SK-N-SH (cell line): ENCODE data around the gene SPTBN5. TPM values are rescaled to one million over a fixed set of nuclear protein-coding genes. Genes with fewer than 3 reads are reported as not detected.

ENCODE experiments used
- CTCF ChIA-PET: fragments of 300-600, 350-600 bp; formaldehyde crosslinking; extraction: SDS; loops from one replicate; lab custom pipeline; 2021; lab: Yijun Ruan, JAX
- POLR2A ChIA-PET: fragments of 350-600 bp; sonication (Branson Sonifier 250); formaldehyde crosslinking; extraction: SDS; loops from one replicate; lab custom pipeline; 2020; ENCODE audit warnings: antibody characterized with exemption, inconsistent platforms; lab: Yijun Ruan, JAX
- DNase-seq: peaks from one replicate; pipeline ENCODE4 v3.0.0; 2012
- H2AFZ ChIP-seq: fragments of 200-600 bp; sonication (generic); 2 replicates; pipeline ENCODE4 v1.8.1; 2016; ENCODE audit warnings: antibody characterized with exemption, mild to moderate bottlenecking, low read depth
- H3F3A ChIP-seq: fragments of 200-600 bp; sonication (generic); replicated peaks from 2 replicates; pipeline ENCODE3; 2016; ENCODE audit warnings: antibody characterized with exemption, mild to moderate bottlenecking; ENCODE audit not compliant: insufficient read depth
- H3K27ac ChIP-seq, 2 experiments: fragments of 200-500 bp in 1 of 2; fragments of 200-600 bp in 1 of 2; sonication (Bioruptor generic) in 1 of 2; sonication (generic), shearing (Covaris generic) in 1 of 2; 2 replicates each; pipeline versions ENCODE4 v1.5.1 to v1.6.1; 2014 to 2016; ENCODE audit warnings: low read depth in 2 of 2, inconsistent platforms in 1 of 2, low read length in 1 of 2, mild to moderate bottlenecking in 1 of 2, mixed read lengths in 1 of 2
- H3K27me3 ChIP-seq: fragments of 200-600 bp; sonication (generic), shearing (Covaris generic); 2 replicates; pipeline ENCODE4 v1.6.1; 2016; ENCODE audit warnings: mixed run types; ENCODE audit not compliant: insufficient read depth
- H3K36me3 ChIP-seq, 2 experiments: fragments of 200-500 bp in 1 of 2; fragments of 200-600 bp in 1 of 2; sonication (Bioruptor generic) in 1 of 2; sonication (generic) in 1 of 2; replicated peaks in 1 of 2; 2 replicates each; pipeline versions ENCODE3 to v1.5.1; 2014 to 2016; ENCODE audit warnings: low read length in 1 of 2, mild to moderate bottlenecking in 1 of 2; ENCODE audit not compliant: insufficient read depth in 2 of 2, control insufficient read depth in 1 of 2
- H3K4me1 ChIP-seq, 2 experiments: fragments of 200-500 bp in 1 of 2; fragments of 200-600 bp in 1 of 2; sonication (Bioruptor generic) in 1 of 2; sonication (generic), shearing (Covaris generic) in 1 of 2; 2 replicates each; pipeline versions ENCODE4 v1.5.1 to v1.6.1; 2014 to 2016; ENCODE audit warnings: low read depth in 1 of 2, low read length in 1 of 2, mixed run types in 1 of 2; ENCODE audit not compliant: insufficient read depth in 2 of 2, control insufficient read depth in 1 of 2
- H3K4me2 ChIP-seq: fragments of 200-600 bp; sonication (generic), shearing (Covaris generic); 2 replicates; pipeline ENCODE4 v1.6.1; 2017; ENCODE audit warnings: mixed run types
- H3K4me3 ChIP-seq, 2 experiments: fragments of 200-500 bp in 1 of 2; fragments of 200-600 bp in 1 of 2; sonication (Bioruptor generic) in 1 of 2; sonication (generic), shearing (Covaris generic) in 1 of 2; 2 replicates each; pipeline versions ENCODE4 v1.5.1 to v1.8.1; 2014 to 2016; ENCODE audit warnings: low read depth in 2 of 2, inconsistent platforms in 1 of 2, low read length in 1 of 2, mild to moderate bottlenecking in 1 of 2, mixed read lengths in 1 of 2, moderate library complexity in 1 of 2
- H3K79me2 ChIP-seq: fragments of 200-600 bp; sonication (generic); 2 replicates; pipeline ENCODE4 v1.8.1; 2017; ENCODE audit warnings: mild to moderate bottlenecking; ENCODE audit not compliant: insufficient read depth
- H3K9ac ChIP-seq: fragments of 200-600 bp; sonication (generic); 2 replicates; pipeline ENCODE4 v1.6.1; 2017; ENCODE audit warnings: mixed run types
- H3K9me2 ChIP-seq: fragments of 200-600 bp; sonication (generic); 2 replicates; pipeline ENCODE4 v1.6.1; 2017; ENCODE audit warnings: mixed run types
- H3K9me3 ChIP-seq: fragments of 200-600 bp; sonication (generic); 2 replicates; pipeline ENCODE4 v1.6.1; 2017; ENCODE audit warnings: mixed run types, mild to moderate bottlenecking, moderate library complexity
- H4K20me1 ChIP-seq: fragments of 200-600 bp; sonication (generic); 2 replicates; pipeline ENCODE4 v1.6.1; 2017; ENCODE audit warnings: mild to moderate bottlenecking, mixed run types; ENCODE audit not compliant: insufficient read depth
- CTCF ChIP-seq: fragments of 200-600 bp; sonication (generic); IDR thresholded peaks from 2 replicates; pipeline ENCODE4 v1.6.1; 2017; ENCODE audit warnings: antibody characterized with exemption, mild to moderate bottlenecking, moderate library complexity
- ELF1 ChIP-seq: IDR thresholded peaks from 2 replicates; pipeline ENCODE4 v1.4.0; 2012
- EZH2phosphoT487 ChIP-seq: fragments of 200-600 bp; sonication (generic); IDR thresholded peaks from 2 replicates; pipeline ENCODE4 v1.6.1; 2017; ENCODE audit warnings: low read depth, mixed run types, mild to moderate bottlenecking, antibody characterized with exemption, moderate library complexity, borderline replicate concordance
- FOSL2 ChIP-seq: IDR thresholded peaks from 2 replicates; pipeline ENCODE4 v1.4.0; 2012; ENCODE audit warnings: low read depth, mild to moderate bottlenecking, moderate library complexity, borderline replicate concordance
- GABPA ChIP-seq: IDR thresholded peaks from 2 replicates; pipeline ENCODE4 v1.4.0; 2012; ENCODE audit warnings: low read depth, mild to moderate bottlenecking
- JUND ChIP-seq: IDR thresholded peaks from 2 replicates; pipeline ENCODE4 v1.4.0; 2012
- MXI1 ChIP-seq: IDR thresholded peaks from 2 replicates; pipeline ENCODE4 v1.6.1; 2012; ENCODE audit warnings: mild to moderate bottlenecking, low read depth, low read length, improper control_type of control experiment
- PBX3 ChIP-seq: IDR thresholded peaks from 2 replicates; pipeline ENCODE4; 2012
- POLR2AphosphoS5 ChIP-seq: IDR thresholded peaks from 2 replicates; pipeline ENCODE4 v1.6.1; 2012; ENCODE audit warnings: low read depth, low read length
- RAD21 ChIP-seq: IDR thresholded peaks from 2 replicates; pipeline ENCODE4 v1.6.1; 2012; ENCODE audit warnings: mild to moderate bottlenecking, low read length
- REST ChIP-seq: IDR thresholded peaks from 2 replicates; pipeline ENCODE4 v1.6.1; 2012; ENCODE audit warnings: mild to moderate bottlenecking, low read depth, low read length, moderate library complexity
- RXRA ChIP-seq: IDR thresholded peaks from 2 replicates; pipeline ENCODE4 v1.4.0; 2012; ENCODE audit warnings: low read depth, mild to moderate bottlenecking, borderline replicate concordance
- SMC3 ChIP-seq: IDR thresholded peaks from 2 replicates; pipeline ENCODE4 v1.6.1; 2012; ENCODE audit warnings: low read depth, low read length, improper control_type of control experiment
- USF2 ChIP-seq: fragments of 150-350 bp; IDR thresholded peaks from 2 replicates; pipeline ENCODE4 v1.6.1; 2017; ENCODE audit warnings: antibody characterized with exemption, low read length, low read depth, borderline replicate concordance
- WGBS: methylation state at CpG from one replicate; pipeline ENCODE4 v1.1.6; 2017; ENCODE audit warnings: low lambda C conversion rate; 5-methylcytosine and 5-hydroxymethylcytosine counted together
- polyA plus RNA-seq, 3 experiments: library from polyadenylated mRNA; depleted of rRNA; stranded (reverse); fragments of >200 nt; gene quantifications; 2 replicates each; pipeline ENCODE4 v1.2.3, GENCODE V29; 2012

The SPTBN5 gene
- polyA plus RNA-seq, 1 of the 3 experiments (the other 2 are of a cell fraction): 0.23 TPM

- Histone ChIP-seq H3K4me2 (no peak overlapping the region), H3K4me3 (no peak overlapping the region), H3K9ac (no peak overlapping the region), H3K79me2 (peaks cover 11% of the 10 kb centered on the region; the same call in 1 of the 2 replicates), H3K27ac (no peak overlapping the region), H3K9me2 (no peaks in the 10 kb centered on the region), H3K9me3 (no peaks in the 10 kb centered on the region), H2AFZ (no peak overlapping the region), H3K27me3 (no peaks in the 10 kb centered on the region), H3K36me3 (peaks cover 8 to 10% of the 10 kb centered on the region in 2 experiments), H4K20me1 (no peaks in the 10 kb centered on the region), H3K4me1 (no peaks in the 10 kb centered on the region; a peak in 1 of 4 replicates), H3F3A (no peaks in the 10 kb centered on the region)
- TF ChIP-seq MXI1 (no peak), ELF1 (no peak), EZH2phosphoT487 (no peak), FOSL2 (no peak), POLR2AphosphoS5 (no peak), SMC3 (no peak), PBX3 (no peak), CTCF (no peak), REST (no peak), RAD21 (no peak), GABPA (no peak), RXRA (no peak), USF2 (no peak), JUND (no peak)
- POLR2A ChIA-PET: no interaction called here
- CTCF ChIA-PET: interaction anchor here (1.0 to 5.6 kb wide), 2 partner anchors 8 to 9 kb away, joined by 3 to 50 read pairs; no protein-coding TSS in a partner anchor
- DNase-seq: no peak
- 100% methylated on average over 13 of the region's 14 CpGs for WGBS
Measured at GRCh38 chr15:41911691-41912345, 18.0 kb upstream of the SPTBN5 start.
